ENCODE data around the gene MAGEA1. TPM values are rescaled to one million over a fixed set of nuclear protein-coding genes. Genes with fewer than 3 reads are reported as not detected.

Gene MAGEA1
- total RNA-seq, 1 experiment from 2014 or later = 0.07 TPM

DNA sequence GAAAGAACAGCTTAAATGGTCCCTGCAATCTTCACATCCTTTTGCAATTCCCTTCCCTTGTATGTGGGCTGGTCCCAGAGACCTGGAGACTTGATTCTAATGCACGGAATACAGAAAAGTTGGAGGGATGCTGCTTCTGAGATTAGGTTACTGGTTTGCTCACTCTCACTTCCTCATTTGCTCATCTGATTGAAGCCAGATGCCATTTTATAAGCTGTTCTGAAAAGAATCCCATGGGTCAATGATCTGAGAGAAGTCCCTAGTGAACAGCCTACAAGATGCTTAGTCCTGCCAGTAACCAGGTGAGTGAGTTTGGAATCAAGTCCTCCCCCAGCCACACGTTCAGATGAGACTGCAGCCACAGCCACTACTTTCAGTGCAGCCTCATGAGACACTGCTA, 35.9 kb downstream of the MAGEA1 start:
- ATAC-seq (no peak), DNase-seq (no peak)
- no peak overlapping the region for H3K4me2 ChIP-seq (ENCODE audit: low read length)
- TF ChIP-seq EZH2phosphoT487 (IDR thresholded peaks at IDR 0.05; ENCODE audit: borderline replicate concordance, low read length) = no peak
- TF ChIP-seq, protein P1, sequence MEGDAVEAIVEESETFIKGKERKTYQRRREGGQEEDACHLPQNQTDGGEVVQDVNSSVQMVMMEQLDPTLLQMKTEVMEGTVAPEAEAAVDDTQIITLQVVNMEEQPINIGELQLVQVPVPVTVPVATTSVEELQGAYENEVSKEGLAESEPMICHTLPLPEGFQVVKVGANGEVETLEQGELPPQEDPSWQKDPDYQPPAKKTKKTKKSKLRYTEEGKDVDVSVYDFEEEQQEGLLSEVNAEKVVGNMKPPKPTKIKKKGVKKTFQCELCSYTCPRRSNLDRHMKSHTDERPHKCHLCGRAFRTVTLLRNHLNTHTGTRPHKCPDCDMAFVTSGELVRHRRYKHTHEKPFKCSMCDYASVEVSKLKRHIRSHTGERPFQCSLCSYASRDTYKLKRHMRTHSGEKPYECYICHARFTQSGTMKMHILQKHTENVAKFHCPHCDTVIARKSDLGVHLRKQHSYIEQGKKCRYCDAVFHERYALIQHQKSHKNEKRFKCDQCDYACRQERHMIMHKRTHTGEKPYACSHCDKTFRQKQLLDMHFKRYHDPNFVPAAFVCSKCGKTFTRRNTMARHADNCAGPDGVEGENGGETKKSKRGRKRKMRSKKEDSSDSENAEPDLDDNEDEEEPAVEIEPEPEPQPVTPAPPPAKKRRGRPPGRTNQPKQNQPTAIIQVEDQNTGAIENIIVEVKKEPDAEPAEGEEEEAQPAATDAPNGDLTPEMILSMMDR (conservative IDR thresholded peaks at IDR 0.05; ENCODE audit: low read depth, low read length) = no peak
- TF ChIP-seq EZH2 (IDR thresholded peaks at IDR 0.05; ENCODE audit: low read length, unreplicated experiment) = no peak
- no peaks in the 10 kb centered on the region for H3F3A ChIP-seq (ENCODE audit: low read length, unreplicated experiment)
- H3K27me3 ChIP-seq (ENCODE audit: low read length) = peaks cover 52% of the 10 kb centered on the region
- no peaks in the 10 kb centered on the region for H3K9me2 ChIP-seq (replicated peaks; ENCODE audit: low read length)
- no peak overlapping the region for H3K4me3 ChIP-seq (ENCODE audit: low read length)
- no peaks in the 10 kb centered on the region for H3K4me1 ChIP-seq (ENCODE audit: insufficient read depth, low read length)
- intact Hi-C loops (cut with micrococcal nuclease) = no loop called here
- no peak overlapping the region for H3K27ac ChIP-seq (ENCODE audit: low read length)
- no peaks in the 10 kb centered on the region for H3K9me3 ChIP-seq (ENCODE audit: low read length)
- H3K36me3 ChIP-seq (ENCODE audit: low read depth, low read length) = no peaks in the 10 kb centered on the region
- CTCF ChIA-PET = no interaction called here
- no peaks in the 10 kb centered on the region for H4K20me1 ChIP-seq (ENCODE audit: low read length)
- no peak overlapping the region for H2AFZ ChIP-seq (ENCODE audit: low read length)
- H3K9ac ChIP-seq (ENCODE audit: low read length) = no peak overlapping the region
- H3K79me2 ChIP-seq (ENCODE audit: low read length) = no peaks in the 10 kb centered on the region
- POLR2A ChIA-PET (ENCODE audit: unreplicated experiment) = no interaction called here
- BruUV-seq (replicated peaks) = no TSS peak

DNA sequence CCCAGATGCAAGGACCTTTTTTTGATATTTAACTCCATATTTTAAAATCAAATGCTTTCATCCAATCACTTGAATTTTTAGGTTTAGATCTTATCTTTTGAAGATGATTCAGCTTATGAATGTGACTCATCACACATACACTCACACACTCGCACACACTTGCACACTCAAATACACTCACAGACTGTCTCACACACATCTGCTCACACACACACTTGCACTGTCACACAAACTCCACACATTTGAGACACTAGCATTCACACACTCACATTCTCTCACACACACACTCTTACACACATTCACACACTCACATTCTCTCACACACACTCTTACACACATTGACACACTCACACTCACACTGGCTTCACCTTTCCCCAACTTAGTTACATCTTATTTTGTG, 37.8 kb downstream of the MAGEA1 start:
- Histone ChIP-seq H3K79me2 (ENCODE audit: low read length) (no peaks in the 10 kb centered on the region), H3K36me3 (ENCODE audit: low read depth, low read length) (no peaks in the 10 kb centered on the region), H3K9me2 (replicated peaks; ENCODE audit: low read length) (no peaks in the 10 kb centered on the region), H4K20me1 (ENCODE audit: low read length) (no peaks in the 10 kb centered on the region), H3K4me3 (ENCODE audit: low read length) (no peak overlapping the region), H3K4me1 (ENCODE audit: insufficient read depth, low read length) (no peaks in the 10 kb centered on the region), H3K4me2 (ENCODE audit: low read length) (no peak overlapping the region), H3K27ac (ENCODE audit: low read length) (no peak overlapping the region), H3F3A (ENCODE audit: low read length, unreplicated experiment) (no peaks in the 10 kb centered on the region), H3K9me3 (ENCODE audit: low read length) (no peaks in the 10 kb centered on the region), H2AFZ (ENCODE audit: low read length) (no peak overlapping the region), H3K27me3 (ENCODE audit: low read length) (peaks cover 56% of the 10 kb centered on the region), H3K9ac (ENCODE audit: low read length) (no peak overlapping the region)
- TF ChIP-seq, protein P1 (conservative IDR thresholded peaks at IDR 0.05; ENCODE audit: low read depth, low read length) = no peak
- no peak for TF ChIP-seq EZH2 (IDR thresholded peaks at IDR 0.05; ENCODE audit: low read length, unreplicated experiment)
- TF ChIP-seq EZH2phosphoT487 (IDR thresholded peaks at IDR 0.05; ENCODE audit: borderline replicate concordance, low read length) = no peak
- intact Hi-C loops (cut with micrococcal nuclease) = no loop called here
- ATAC-seq (no peak), DNase-seq (no peak)
- POLR2A ChIA-PET (ENCODE audit: unreplicated experiment) = no interaction called here
- no TSS peak for BruUV-seq (replicated peaks)
- CTCF ChIA-PET = no interaction called here

- Histone ChIP-seq H3K9me3 (ENCODE audit: low read length) (no peaks in the 10 kb centered on the region), H3K36me3 (ENCODE audit: low read depth, low read length) (no peaks in the 10 kb centered on the region), H3K4me2 (ENCODE audit: low read length) (no peak overlapping the region), H3K9ac (ENCODE audit: low read length) (no peak overlapping the region), H3K27ac (ENCODE audit: low read length) (no peak overlapping the region), H3F3A (ENCODE audit: low read length, unreplicated experiment) (no peaks in the 10 kb centered on the region), H3K4me1 (ENCODE audit: insufficient read depth, low read length) (no peaks in the 10 kb centered on the region), H3K79me2 (ENCODE audit: low read length) (no peaks in the 10 kb centered on the region), H3K9me2 (replicated peaks; ENCODE audit: low read length) (no peaks in the 10 kb centered on the region), H4K20me1 (ENCODE audit: low read length) (no peaks in the 10 kb centered on the region), H3K27me3 (ENCODE audit: low read length) (peaks cover 17% of the 10 kb centered on the region), H2AFZ (ENCODE audit: low read length) (no peak overlapping the region), H3K4me3 (ENCODE audit: low read length) (no peak overlapping the region)
- DNase-seq = no peak
- ATAC-seq = no peak
- TF ChIP-seq EZH2 (IDR thresholded peaks at IDR 0.05; ENCODE audit: low read length, unreplicated experiment) (no peak), EZH2phosphoT487 (IDR thresholded peaks at IDR 0.05; ENCODE audit: borderline replicate concordance, low read length) (no peak)
- TF ChIP-seq, protein P1 (conservative IDR thresholded peaks at IDR 0.05; ENCODE audit: low read depth, low read length) = no peak
- no TSS peak for BruUV-seq (replicated peaks)
- intact Hi-C loops (cut with micrococcal nuclease) = no loop called here
- POLR2A ChIA-PET (ENCODE audit: unreplicated experiment) = no interaction called here
- CTCF ChIA-PET = no interaction called here
Observed at GRCh38 chrX:153225438-153226098, 46.5 kb downstream of the MAGEA1 start.

Measured in PC-3 (cell line).